Psoas muscle (tissue), 8 donors: ENCODE measurements around the gene TMEM255A. TPM values are rescaled to one million over a fixed set of nuclear protein-coding genes. Genes with fewer than 3 reads are reported as not detected.

Experiments used
- ATAC-seq, 4 donors: fragments of 200-7000 bp; cut with Tn5 transposase; one replicate each; pipeline ENCODE4 v1.9.1; 2020; ENCODE audit warnings: moderate library complexity in 3 of 4, mild to moderate bottlenecking in 2 of 4
- DNase-seq, 2 donors: peaks; one replicate each; pipeline ENCODE4 v3.0.0-alpha.2; 2020
- H3K27ac ChIP-seq: fragments of 200-600 bp; one replicate; pipeline ENCODE4 v1.8.0; 2022
- H3K27me3 ChIP-seq, 3 donors: fragments of 200-600 bp in 1 of 3; one replicate each; pipeline versions ENCODE4 v1.6.1 to v1.8.0; 2013 to 2022; ENCODE audit warnings: low read length in 2 of 3, mild to moderate bottlenecking in 2 of 3, moderate library complexity in 1 of 3; ENCODE audit not compliant: insufficient read depth in 3 of 3
- H3K36me3 ChIP-seq, 2 donors: fragments of 200-600 bp in 1 of 2; one replicate each; pipeline versions ENCODE4 v1.6.1 to v1.8.0; 2013 to 2022; ENCODE audit warnings: low read depth in 1 of 2, mild to moderate bottlenecking in 1 of 2, moderate library complexity in 1 of 2; ENCODE audit not compliant: insufficient read depth in 1 of 2
- H3K4me1 ChIP-seq: fragments of 200-600 bp; one replicate; pipeline ENCODE4 v1.8.0; 2022
- H3K4me3 ChIP-seq: fragments of 200-600 bp; one replicate; pipeline ENCODE4 v1.8.0; 2022; ENCODE audit warnings: mild to moderate bottlenecking
- H3K9me3 ChIP-seq: fragments of 200-600 bp; one replicate; pipeline ENCODE4 v1.8.0; 2022
- CTCF ChIP-seq: fragments of 200-600 bp; IDR thresholded peaks from one replicate; pipeline ENCODE4 v1.8.0; 2022; ENCODE audit warnings: antibody characterized with exemption
- WGBS, 3 donors: extraction: QIAGEN DNeasy Blood & Tissue Kit; methylation state at CpG; one replicate each; pipeline versions ENCODE4 v1.1.6 to v1.1.7; 2013; 5-methylcytosine and 5-hydroxymethylcytosine counted together
- intact Hi-C, 2 donors: fragments of 100-400 bp; cut with DNase I; formaldehyde crosslinking; loops; one replicate each; pipeline versions ENCODE4 v1.11.0 to v1.14.2; 2022
- polyA plus RNA-seq, 3 donors: library from polyadenylated mRNA; stranded (reverse); fragments of 200-250 nt; gene quantifications; one replicate each; pipeline ENCODE4 v1.2.3, GENCODE V29; 2013
- total RNA-seq, 4 donors: library from RNA; stranded (reverse); fragmentation: NEBNext Ultra II Directional in 2 of 4; extraction: Animal tissue kit (Norgen Biotek cat#: 25700) in 2 of 4; gene quantifications; one replicate each; pipeline versions ENCODE4 v1.2.1 to v1.2.4, GENCODE V29; 2021 to 2023
- donor health status: healthy with polysubstance abuse.
- donor health status: DM: no; HTN: no; CAD: no; lungs with moderate emphysema.
- donor health status: Bipolar disorder and iron deficiency.
- donor health status: healthy.
- donor health status: DM: yes; HTN: yes; CAD: no.
- donor health status: DM: no; HTN: no; CAD: no.
- donor health status: DM: no; HTN: no; CAD: no.
- donor health status: DM: yes; HTN: yes; CAD: no.

TMEM255A gene
- total and polyA plus RNA-seq, 7 donors: 0.06 to 2.0 (median 0.27) TPM

- WGBS, 3 donors: 43 to 59% (median 53%) methylated on average over 7 to 11 of the region's 11 CpGs
- Histone ChIP-seq H3K4me1 (no peaks in the 10 kb centered on the region), H3K36me3 (no peaks in the 10 kb centered on the region), H3K4me3 (no peak overlapping the region), H3K27ac (no peak overlapping the region), H3K9me3 (no peaks in the 10 kb centered on the region), H3K27me3 (peaks cover 0 to 13% (median under 1%) of the 10 kb centered on the region in 3 donors)
- intact Hi-C loops: loop anchor here in 1 of 2 donors (5.0 kb wide), 1 partner anchor 53 kb away; the partner anchor contains the start of gene ZBTB33
- TF ChIP-seq CTCF: no peak
- ATAC-seq: no peak
- no peak for DNase-seq
These were observed 5.6 kb downstream of the TMEM255A start for GRCh38 chrX:120305531-120306141.

- Histone ChIP-seq H3K9me3 (no peaks in the 10 kb centered on the region), H3K27me3 (peaks cover 0 to 13% (median 0%) of the 10 kb centered on the region in 3 donors), H3K27ac (no peak overlapping the region), H3K4me1 (no peaks in the 10 kb centered on the region), H3K4me3 (no peak overlapping the region), H3K36me3 (no peaks in the 10 kb centered on the region)
- no peak for TF ChIP-seq CTCF
- ATAC-seq: no peak
- 69 to 87% (median 84%) methylated on average over 8 of the region's 8 CpGs for WGBS, 3 donors
- no peak for DNase-seq
- intact Hi-C loops: no loop called here
These were observed 7.0 kb downstream of the TMEM255A start for GRCh38 chrX:120304256-120304655.

- 16 to 18% (median 18%) methylated on average over 4 of the region's 4 CpGs for WGBS, 3 donors
- Histone ChIP-seq H3K9me3 (no peaks in the 10 kb centered on the region), H3K36me3 (no peaks in the 10 kb centered on the region), H3K27me3 (peaks cover 0 to 4% (median 0%) of the 10 kb centered on the region in 3 donors), H3K4me1 (no peaks in the 10 kb centered on the region), H3K4me3 (no peak overlapping the region), H3K27ac (no peak overlapping the region)
- ATAC-seq: no peak
- DNase-seq: no peak
- intact Hi-C loops: no loop called here
- no peak for TF ChIP-seq CTCF
These were observed 8.8 kb downstream of the TMEM255A start for GRCh38 chrX:120302434-120302833.

GRCh38 chrX:120301960-120302359, 9.3 kb downstream of the TMEM255A start:
- TF ChIP-seq CTCF: no peak
- no peak for ATAC-seq
- no peaks in the 10 kb centered on the region for H3K36me3 ChIP-seq
- H3K9me3 ChIP-seq: no peaks in the 10 kb centered on the region
- no peak overlapping the region for H3K4me3 ChIP-seq
- no peaks in the 10 kb centered on the region for H3K4me1 ChIP-seq
- DNase-seq: no peak
- WGBS, 3 donors: 47 to 72% (median 64%) methylated on average over 4 of the region's 4 CpGs
- H3K27ac ChIP-seq: no peak overlapping the region
- peaks cover 0 to 3% (median 0%) of the 10 kb centered on the region in 3 donors for H3K27me3 ChIP-seq
- intact Hi-C loops: no loop called here

GRCh38 chrX:120301497-120301896, 9.8 kb downstream of the TMEM255A start:
- 38 to 75% (median 61%) methylated on average over 2 of the region's 2 CpGs for WGBS, 3 donors
- Histone ChIP-seq H3K4me3 (no peak overlapping the region), H3K9me3 (no peaks in the 10 kb centered on the region), H3K4me1 (no peaks in the 10 kb centered on the region), H3K27ac (no peak overlapping the region), H3K36me3 (no peaks in the 10 kb centered on the region), H3K27me3 (peaks cover 0 to 3% (median 0%) of the 10 kb centered on the region in 3 donors)
- intact Hi-C loops: no loop called here
- no peak for DNase-seq
- no peak for ATAC-seq
- TF ChIP-seq CTCF: no peak
